H1 (cell line): ENCODE data around the gene RALY. TPM values are rescaled to one million over a fixed set of nuclear protein-coding genes. Genes with fewer than 3 reads are reported as not detected.

Source experiments
- ATF2 ChIP-seq: IDR thresholded peaks from 2 replicates; pipeline ENCODE4 v1.6.1; 2012; ENCODE audit warnings: low read length, inconsistent platforms
- CREB1 ChIP-seq: IDR thresholded peaks from 2 replicates; pipeline ENCODE4 v1.6.1; 2012; ENCODE audit warnings: inconsistent platforms
- GABPA ChIP-seq: IDR thresholded peaks from 2 replicates; pipeline ENCODE4 v1.6.1; 2011; ENCODE audit warnings: mild to moderate bottlenecking, low read length, moderate library complexity, borderline replicate concordance; ENCODE audit not compliant: insufficient read depth
- GTF2F1 ChIP-seq: IDR thresholded peaks from 2 replicates; pipeline ENCODE4 v1.6.1; 2012; ENCODE audit warnings: low read depth, low read length, improper control_type of control experiment, borderline replicate concordance
- POLR2AphosphoS5 ChIP-seq: IDR thresholded peaks from 2 replicates; pipeline ENCODE4 v1.6.1; 2011; ENCODE audit warnings: low read depth, low read length
- SIRT6 ChIP-seq: IDR thresholded peaks from one replicate; pipeline ENCODE4 v1.7.1; 2012; ENCODE audit warnings: low read length, inconsistent platforms
- SP1 ChIP-seq: IDR thresholded peaks from 2 replicates; pipeline ENCODE4 v1.6.1; 2011; ENCODE audit warnings: low read depth, low read length
- polyA plus RNA-seq, 7 experiments: library from polyadenylated mRNA; depleted of rRNA in 3 of 7; stranded (reverse) in 5 of 7; unstranded in 2 of 7; fragments of >200 nt in 5 of 7; fragments of 200-250 nt in 2 of 7; gene quantifications; 1 replicate in 5 of 7; 2 replicates in 1 of 7; 4 replicates in 1 of 7; pipeline versions ENCODE4 v1.2.1 to v1.2.3, GENCODE V29; 2011 to 2013; ENCODE audit warnings: missing spikeins in 2 of 7, mixed read lengths in 2 of 7
- total RNA-seq: library from RNA; stranded (reverse); fragmentation: NEBNext Ultra II Directional; extraction: Animal tissue kit (Norgen Biotek cat#: 25700); gene quantifications from 2 replicates; pipeline ENCODE4 v1.2.1, GENCODE V29; 2021

The RALY gene
- total and polyA plus RNA-seq, 2 of the 8 experiments (the other 6 are each of a cell fraction or from before 2014, with no cell fraction given) = 133 to 148 TPM

GRCh38 chr20:33992145-33992922, 1.4 kb upstream of the RALY start (continued):
- TF ChIP-seq SP1 (no peak), CREB1 (no peak), POLR2AphosphoS5 (no peak), GTF2F1 (no peak), GABPA (no peak), ATF2 (no peak), SIRT6 (no peak)
- TF ChIP-seq, all 59 proteins: peak for 0
